ENCODE results near the gene PWP2.
"Not testable (repeated sequence)": the region's sequence is repeated elsewhere in the genome, so short reads cannot be mapped to it uniquely, and the experiment has no call there.

- TF ChIP-seq, protein P1, sequence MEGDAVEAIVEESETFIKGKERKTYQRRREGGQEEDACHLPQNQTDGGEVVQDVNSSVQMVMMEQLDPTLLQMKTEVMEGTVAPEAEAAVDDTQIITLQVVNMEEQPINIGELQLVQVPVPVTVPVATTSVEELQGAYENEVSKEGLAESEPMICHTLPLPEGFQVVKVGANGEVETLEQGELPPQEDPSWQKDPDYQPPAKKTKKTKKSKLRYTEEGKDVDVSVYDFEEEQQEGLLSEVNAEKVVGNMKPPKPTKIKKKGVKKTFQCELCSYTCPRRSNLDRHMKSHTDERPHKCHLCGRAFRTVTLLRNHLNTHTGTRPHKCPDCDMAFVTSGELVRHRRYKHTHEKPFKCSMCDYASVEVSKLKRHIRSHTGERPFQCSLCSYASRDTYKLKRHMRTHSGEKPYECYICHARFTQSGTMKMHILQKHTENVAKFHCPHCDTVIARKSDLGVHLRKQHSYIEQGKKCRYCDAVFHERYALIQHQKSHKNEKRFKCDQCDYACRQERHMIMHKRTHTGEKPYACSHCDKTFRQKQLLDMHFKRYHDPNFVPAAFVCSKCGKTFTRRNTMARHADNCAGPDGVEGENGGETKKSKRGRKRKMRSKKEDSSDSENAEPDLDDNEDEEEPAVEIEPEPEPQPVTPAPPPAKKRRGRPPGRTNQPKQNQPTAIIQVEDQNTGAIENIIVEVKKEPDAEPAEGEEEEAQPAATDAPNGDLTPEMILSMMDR (IDR thresholded peaks at IDR 0.05; ENCODE audit: low read depth, low read length, poor library complexity, severe bottlenecking) = not testable (repeated sequence)
- TF ChIP-seq EZH2phosphoT487 (IDR thresholded peaks at IDR 0.05; ENCODE audit: borderline replicate concordance, low read length) = not testable (repeated sequence)
These were observed at the start of gene PWP2 for GRCh38 chr21:44107026-44107501.

All from DOHH2 (cell line).